ENCODE results near the gene PUS3. TPM values are rescaled to one million over a fixed set of nuclear protein-coding genes. Genes with fewer than 3 reads are reported as not detected.

Gene PUS3
- total and polyA plus RNA-seq, 2 experiments from 2014 or later, result 8.3 to 10.7 TPM

DNA sequence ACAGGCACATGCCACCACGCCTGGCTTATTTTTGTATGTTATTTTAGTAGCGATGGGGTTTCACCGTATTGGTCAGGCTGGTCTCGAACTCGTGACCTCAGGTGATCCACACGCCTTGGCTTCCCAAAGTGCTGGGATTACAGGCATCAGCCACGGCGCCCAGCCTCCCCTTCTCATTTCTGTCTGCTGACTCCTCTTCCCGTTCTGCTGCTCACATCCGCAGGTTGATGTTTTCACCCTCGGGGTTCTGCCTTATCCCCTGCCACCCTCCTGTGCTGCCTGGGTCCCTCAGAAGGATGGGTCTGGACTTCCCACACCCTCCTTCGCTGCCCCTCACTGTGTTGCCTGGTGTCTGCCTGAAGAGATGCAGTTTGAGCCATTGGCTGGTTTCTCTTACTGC lies 23.7 kb upstream of the PUS3 start:
- Histone ChIP-seq H3K9me3 (ENCODE audit: low read depth) (no peaks in the 10 kb centered on the region), H3K27ac (no peak overlapping the region), H4K20me1 (ENCODE audit: insufficient read depth) (no peaks in the 10 kb centered on the region), H3K27me3 (replicated peaks; ENCODE audit: insufficient read depth) (peaks cover 35% of the 10 kb centered on the region), H3K36me3 (ENCODE audit: low read depth) (no peaks in the 10 kb centered on the region), H3K9ac (no peak overlapping the region), H3K79me2 (ENCODE audit: insufficient read depth) (no peaks in the 10 kb centered on the region), H2AFZ (no peak overlapping the region), H3K4me1 (ENCODE audit: insufficient read depth) (no peaks in the 10 kb centered on the region), H3K4me2 (ENCODE audit: unreplicated experiment) (no peak overlapping the region), H3K9me2 (ENCODE audit: insufficient read depth) (no peaks in the 10 kb centered on the region), H3K4me3 (no peak overlapping the region), H3F3A (ENCODE audit: insufficient read depth) (no peaks in the 10 kb centered on the region)
- no peak for TF ChIP-seq EZH2phosphoT487 (IDR thresholded peaks at IDR 0.05; ENCODE audit: insufficient read depth, low read depth)
- TF ChIP-seq EZH2 (IDR thresholded peaks at IDR 0.05; ENCODE audit: insufficient read depth, poor library complexity, severe bottlenecking), result no peak
- no peak for DNase-seq
- in situ Hi-C loops (cut with MboI), result no loop called here
- 79 to 80% methylated on average over 11 to 12 of the region's 12 CpGs for WGBS, 2 experiments (ENCODE audit: low coverage in 1 of 2, low lambda C conversion rate in 2 of 2, missing lambda C conversion rate in 2 of 2)

GRCh38 chr11:125925804-125926203 lies 22.8 kb upstream of the PUS3 start:
- Histone ChIP-seq H3K9me2 (ENCODE audit: insufficient read depth) (no peaks in the 10 kb centered on the region), H4K20me1 (ENCODE audit: insufficient read depth) (no peaks in the 10 kb centered on the region), H3K9ac (no peak overlapping the region), H3K79me2 (ENCODE audit: insufficient read depth) (no peaks in the 10 kb centered on the region), H3K27ac (no peak overlapping the region), H3F3A (ENCODE audit: insufficient read depth) (no peaks in the 10 kb centered on the region), H3K36me3 (ENCODE audit: low read depth) (no peaks in the 10 kb centered on the region), H3K4me1 (ENCODE audit: insufficient read depth) (no peaks in the 10 kb centered on the region), H3K4me2 (ENCODE audit: unreplicated experiment) (no peak overlapping the region), H3K27me3 (replicated peaks; ENCODE audit: insufficient read depth) (peaks cover 31% of the 10 kb centered on the region), H3K9me3 (ENCODE audit: low read depth) (no peaks in the 10 kb centered on the region), H2AFZ (no peak overlapping the region), H3K4me3 (no peak overlapping the region)
- 75 to 78% methylated on average over 3 of the region's 3 CpGs for WGBS, 2 experiments (ENCODE audit: low coverage in 1 of 2, low lambda C conversion rate in 2 of 2, missing lambda C conversion rate in 2 of 2)
- in situ Hi-C loops (cut with MboI), result no loop called here
- DNase-seq, result no peak
- TF ChIP-seq EZH2phosphoT487 (IDR thresholded peaks at IDR 0.05; ENCODE audit: insufficient read depth, low read depth) (no peak), EZH2 (IDR thresholded peaks at IDR 0.05; ENCODE audit: insufficient read depth, poor library complexity, severe bottlenecking) (no peak)

GRCh38 chr11:125925247-125925740 lies 22.3 kb upstream of the PUS3 start:
- Histone ChIP-seq H3K9ac (no peak overlapping the region), H4K20me1 (ENCODE audit: insufficient read depth) (no peaks in the 10 kb centered on the region), H3K9me3 (ENCODE audit: low read depth) (no peaks in the 10 kb centered on the region), H3K79me2 (ENCODE audit: insufficient read depth) (no peaks in the 10 kb centered on the region), H3K4me3 (no peak overlapping the region), H3K4me2 (ENCODE audit: unreplicated experiment) (no peak overlapping the region), H3K4me1 (ENCODE audit: insufficient read depth) (no peaks in the 10 kb centered on the region), H3K36me3 (ENCODE audit: low read depth) (no peaks in the 10 kb centered on the region), H3K27me3 (replicated peaks; ENCODE audit: insufficient read depth) (peaks cover 32% of the 10 kb centered on the region), H2AFZ (no peak overlapping the region), H3K27ac (no peak overlapping the region), H3F3A (ENCODE audit: insufficient read depth) (no peaks in the 10 kb centered on the region), H3K9me2 (ENCODE audit: insufficient read depth) (no peaks in the 10 kb centered on the region)
- WGBS, 2 experiments (ENCODE audit: low coverage in 1 of 2, low lambda C conversion rate in 2 of 2, missing lambda C conversion rate in 2 of 2), result 68 to 70% methylated on average over 6 of the region's 6 CpGs
- no peak for TF ChIP-seq EZH2phosphoT487 (IDR thresholded peaks at IDR 0.05; ENCODE audit: insufficient read depth, low read depth)
- TF ChIP-seq EZH2 (IDR thresholded peaks at IDR 0.05; ENCODE audit: insufficient read depth, poor library complexity, severe bottlenecking), result no peak
- in situ Hi-C loops (cut with MboI), result no loop called here
- DNase-seq, result no peak

- Histone ChIP-seq H3K9me3 (ENCODE audit: low read depth) (no peaks in the 10 kb centered on the region), H2AFZ (no peak overlapping the region), H3K4me1 (ENCODE audit: insufficient read depth) (no peaks in the 10 kb centered on the region), H3K4me2 (ENCODE audit: unreplicated experiment) (no peak overlapping the region), H3K79me2 (ENCODE audit: insufficient read depth) (no peaks in the 10 kb centered on the region), H4K20me1 (ENCODE audit: insufficient read depth) (no peaks in the 10 kb centered on the region), H3K4me3 (no peak overlapping the region), H3K27me3 (replicated peaks; ENCODE audit: insufficient read depth) (peaks cover 38% of the 10 kb centered on the region), H3K27ac (no peak overlapping the region), H3F3A (ENCODE audit: insufficient read depth) (no peaks in the 10 kb centered on the region), H3K9ac (no peak overlapping the region), H3K9me2 (ENCODE audit: insufficient read depth) (no peaks in the 10 kb centered on the region), H3K36me3 (ENCODE audit: low read depth) (no peaks in the 10 kb centered on the region)
- in situ Hi-C loops (cut with MboI), result loop anchor here (5.0 kb wide), 1 partner anchor 273 kb away; no protein-coding TSS in a partner anchor
- WGBS, 2 experiments (ENCODE audit: low coverage in 1 of 2, low lambda C conversion rate in 2 of 2, missing lambda C conversion rate in 2 of 2), result 63 to 66% methylated on average over 9 of the region's 9 CpGs
- no peak for DNase-seq
- TF ChIP-seq EZH2phosphoT487 (IDR thresholded peaks at IDR 0.05; ENCODE audit: insufficient read depth, low read depth) (no peak), EZH2 (IDR thresholded peaks at IDR 0.05; ENCODE audit: insufficient read depth, poor library complexity, severe bottlenecking) (no peak)
Measured at GRCh38 chr11:125924384-125925007, 21.5 kb upstream of the PUS3 start.

Data from GM23248 (cell line).